Left lung (tissue), 10 donors: Measurements from ENCODE around the gene CELF4. TPM values are rescaled to one million over a fixed set of nuclear protein-coding genes. Genes with fewer than 3 reads are reported as not detected.
A peak's percentile ranks its signal among the peaks of the same experiment; 100 is the strongest.

Experiments
- ATAC-seq: fragments of 200-7000 bp; cut with Tn5 transposase; one replicate; pipeline ENCODE4 v1.9.1; 2020; ENCODE audit warnings: moderate library complexity
- DNase-seq, 4 donors: peaks; one replicate each; pipeline ENCODE4 v3.0.0-alpha.2; 2013 to 2020
- H3K27ac ChIP-seq, 2 donors: fragments of 200-600 bp; sonication (generic) in 1 of 2; one replicate each; pipeline versions ENCODE4 v1.5.0 to v1.8.0; 2020 to 2021
- H3K27me3 ChIP-seq, 2 donors: fragments of 200-600 bp; sonication (generic) in 1 of 2; one replicate each; pipeline versions ENCODE4 v1.5.0 to v1.8.0; 2020 to 2021
- H3K36me3 ChIP-seq, 2 donors: fragments of 200-600 bp; sonication (generic) in 1 of 2; one replicate each; pipeline versions ENCODE4 v1.5.0 to v1.8.0; 2020 to 2021
- H3K4me1 ChIP-seq, 2 donors: fragments of 200-600 bp; one replicate each; pipeline ENCODE4 v1.8.0; 2021
- H3K4me3 ChIP-seq, 2 donors: fragments of 200-600 bp; sonication (generic) in 1 of 2; one replicate each; pipeline versions ENCODE4 v1.5.0 to v1.8.0; 2020 to 2021; ENCODE audit warnings: mild to moderate bottlenecking in 1 of 2
- H3K9me3 ChIP-seq, 2 donors: fragments of 200-600 bp; sonication (generic) in 1 of 2; one replicate each; pipeline versions ENCODE4 v1.5.0 to v1.8.0; 2020 to 2021
- intact Hi-C, 2 donors: fragments of 100-400 bp; cut with DNase I; formaldehyde crosslinking; loops; one replicate each; pipeline versions ENCODE4 v1.11.2 to v1.14.2; 2022
- polyA plus RNA-seq, 6 donors: library from polyadenylated mRNA; unstranded; fragments of 120-200 nt; gene quantifications; one replicate each; pipeline ENCODE4 v1.2.1, GENCODE V29; 2013; ENCODE audit not compliant: insufficient read length in 6 of 6
- total RNA-seq, 2 donors: library from RNA; stranded (reverse); fragmentation: NEBNext Ultra II Directional; extraction: Animal tissue kit (Norgen Biotek cat#: 25700); gene quantifications; one replicate each; pipeline ENCODE4 v1.2.1, GENCODE V29; 2021
- TF ChIP-seq, protein P1 (sequence below), 2 donors: fragments of 200-600 bp; sonication (generic) in 1 of 2; IDR thresholded peaks; one replicate each; pipeline versions ENCODE4 v1.5.0 to v1.8.0; 2021; ENCODE audit warnings: antibody characterized with exemption in 2 of 2
- donor health status: DM: no; HTN: yes; CAD: no.
- donor health status: DM: no; HTN: no; CAD: no.

Gene CELF4
- total and polyA plus RNA-seq, 8 donors: 1.1 to 10.3 (median 7.4) TPM

DNA sequence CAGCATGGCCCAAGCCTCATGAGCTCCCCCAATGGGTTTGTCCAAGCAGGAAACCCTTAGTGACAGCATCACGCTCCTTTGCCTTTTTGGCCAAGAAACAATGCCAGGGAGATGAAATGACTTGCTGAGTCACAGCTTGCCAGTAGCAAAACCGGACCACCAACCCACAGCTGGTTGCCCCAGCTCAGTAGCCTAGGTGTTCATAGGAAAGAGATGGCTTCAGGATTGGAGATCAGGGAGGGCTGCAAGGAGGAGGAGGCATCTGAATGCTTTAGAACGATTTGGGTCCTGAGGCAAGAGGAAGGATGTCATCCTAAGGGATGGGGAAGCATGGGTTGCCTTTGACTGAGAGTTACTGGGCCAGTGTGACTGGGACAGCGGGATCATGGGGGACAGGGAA, 116.7 kb downstream of the CELF4 start:
- no peak overlapping the region for H3K4me3 ChIP-seq
- no peaks in the 10 kb centered on the region for H3K36me3 ChIP-seq
- H3K27ac ChIP-seq: no peak overlapping the region
- H3K9me3 ChIP-seq: no peaks in the 10 kb centered on the region
- DNase-seq (no peak), ATAC-seq (no peak)
- TF ChIP-seq, protein P1, sequence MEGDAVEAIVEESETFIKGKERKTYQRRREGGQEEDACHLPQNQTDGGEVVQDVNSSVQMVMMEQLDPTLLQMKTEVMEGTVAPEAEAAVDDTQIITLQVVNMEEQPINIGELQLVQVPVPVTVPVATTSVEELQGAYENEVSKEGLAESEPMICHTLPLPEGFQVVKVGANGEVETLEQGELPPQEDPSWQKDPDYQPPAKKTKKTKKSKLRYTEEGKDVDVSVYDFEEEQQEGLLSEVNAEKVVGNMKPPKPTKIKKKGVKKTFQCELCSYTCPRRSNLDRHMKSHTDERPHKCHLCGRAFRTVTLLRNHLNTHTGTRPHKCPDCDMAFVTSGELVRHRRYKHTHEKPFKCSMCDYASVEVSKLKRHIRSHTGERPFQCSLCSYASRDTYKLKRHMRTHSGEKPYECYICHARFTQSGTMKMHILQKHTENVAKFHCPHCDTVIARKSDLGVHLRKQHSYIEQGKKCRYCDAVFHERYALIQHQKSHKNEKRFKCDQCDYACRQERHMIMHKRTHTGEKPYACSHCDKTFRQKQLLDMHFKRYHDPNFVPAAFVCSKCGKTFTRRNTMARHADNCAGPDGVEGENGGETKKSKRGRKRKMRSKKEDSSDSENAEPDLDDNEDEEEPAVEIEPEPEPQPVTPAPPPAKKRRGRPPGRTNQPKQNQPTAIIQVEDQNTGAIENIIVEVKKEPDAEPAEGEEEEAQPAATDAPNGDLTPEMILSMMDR (IDR thresholded peaks at IDR 0.05): no peak
- intact Hi-C loops: loop anchor here in 1 of 2 donors (10.0 kb wide), 1 partner anchor 86 kb away; no protein-coding TSS in a partner anchor
- H3K27me3 ChIP-seq: peaks cover 0 to 9% of the 10 kb centered on the region in 2 donors
- H3K4me1 ChIP-seq: peaks cover 0 to 4% of the 10 kb centered on the region in 2 donors

DNA sequence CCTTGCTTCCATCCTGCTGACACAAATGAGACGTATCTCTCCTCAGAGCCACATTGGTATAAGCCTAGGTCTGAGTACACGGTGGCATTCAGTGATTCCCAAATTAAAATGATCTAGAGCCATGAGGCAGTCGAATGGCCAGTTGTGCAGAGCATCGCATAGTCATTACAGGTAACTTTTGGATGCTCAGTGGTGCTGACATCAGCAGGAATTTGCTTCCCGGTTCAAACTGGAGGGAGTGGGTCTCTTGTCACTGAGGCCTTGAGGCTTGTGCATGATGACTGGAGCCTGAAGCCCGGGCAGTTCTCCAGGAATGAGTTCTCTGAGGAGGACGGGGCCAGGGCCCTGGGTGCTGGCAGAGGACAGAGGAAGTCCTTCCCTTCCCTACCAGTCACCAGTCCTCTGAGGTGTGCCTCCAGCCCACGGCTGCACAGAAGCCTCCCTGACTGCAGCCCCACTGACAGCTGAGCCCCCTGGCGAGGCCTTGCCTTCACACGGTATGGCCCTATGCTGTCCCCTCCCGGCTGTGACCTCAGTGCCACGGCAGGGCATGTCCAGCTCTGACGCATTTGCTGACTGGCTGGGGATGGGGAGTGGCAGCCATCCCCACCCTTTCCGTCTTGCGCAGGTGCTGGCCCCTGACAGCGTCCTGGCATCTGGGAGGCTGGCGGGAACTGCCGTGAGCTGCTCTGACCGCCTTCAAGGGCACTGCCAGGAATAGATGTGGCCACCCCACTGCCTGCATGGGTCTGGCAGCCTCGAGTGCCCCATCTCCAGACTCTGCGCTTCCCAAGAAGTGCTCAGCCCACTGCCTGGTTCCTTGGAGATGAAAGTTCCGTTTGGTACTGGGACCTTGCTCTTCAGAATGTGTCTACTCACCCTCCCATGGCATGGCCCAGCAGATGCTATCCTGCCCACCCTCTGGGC, 117.4 kb downstream of the CELF4 start:
- peak in 1 of 4 donors; percentile 61 for DNase-seq
- intact Hi-C loops: loop anchor here in 1 of 2 donors (10.0 kb wide), 1 partner anchor 87 kb away; no protein-coding TSS in a partner anchor
- Histone ChIP-seq H3K36me3 (no peaks in the 10 kb centered on the region), H3K4me1 (peaks cover 0 to 4% of the 10 kb centered on the region in 2 donors), H3K9me3 (no peaks in the 10 kb centered on the region), H3K27me3 (peaks cover 0 to 15% of the 10 kb centered on the region in 2 donors), H3K27ac (no peak overlapping the region), H3K4me3 (no peak overlapping the region)
- no peak for ATAC-seq
- TF ChIP-seq, protein P1 (IDR thresholded peaks at IDR 0.05): no peak

DNA sequence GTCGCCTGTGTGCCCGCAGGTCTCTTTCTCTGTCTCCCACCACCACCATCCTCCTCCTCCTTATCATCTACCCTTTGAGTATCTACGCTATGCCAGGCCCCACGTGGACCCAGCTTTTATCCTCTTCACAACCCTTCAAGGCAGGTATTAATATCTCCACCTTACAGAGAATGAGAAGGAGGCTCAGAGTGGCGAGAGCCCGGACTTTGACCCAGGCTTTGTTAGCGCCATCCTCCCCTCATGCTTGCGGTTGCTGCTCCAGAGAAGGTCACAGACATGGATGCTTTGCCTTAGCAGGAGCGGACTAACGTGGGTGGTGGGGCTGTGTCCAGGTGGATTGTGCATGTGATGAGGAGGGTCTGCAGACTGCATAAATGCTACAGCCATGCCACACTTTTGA, 119.8 kb downstream of the CELF4 start:
- Histone ChIP-seq H3K27me3 (peaks cover 0 to 17% of the 10 kb centered on the region in 2 donors), H3K4me1 (no peaks in the 10 kb centered on the region), H3K9me3 (no peaks in the 10 kb centered on the region), H3K27ac (no peak overlapping the region), H3K36me3 (no peaks in the 10 kb centered on the region), H3K4me3 (no peak overlapping the region)
- ATAC-seq: no peak
- TF ChIP-seq, protein P1 (IDR thresholded peaks at IDR 0.05): no peak
- DNase-seq: no peak
- intact Hi-C loops: loop anchor here in 1 of 2 donors (10.0 kb wide), 1 partner anchor 89 kb away; no protein-coding TSS in a partner anchor

DNA sequence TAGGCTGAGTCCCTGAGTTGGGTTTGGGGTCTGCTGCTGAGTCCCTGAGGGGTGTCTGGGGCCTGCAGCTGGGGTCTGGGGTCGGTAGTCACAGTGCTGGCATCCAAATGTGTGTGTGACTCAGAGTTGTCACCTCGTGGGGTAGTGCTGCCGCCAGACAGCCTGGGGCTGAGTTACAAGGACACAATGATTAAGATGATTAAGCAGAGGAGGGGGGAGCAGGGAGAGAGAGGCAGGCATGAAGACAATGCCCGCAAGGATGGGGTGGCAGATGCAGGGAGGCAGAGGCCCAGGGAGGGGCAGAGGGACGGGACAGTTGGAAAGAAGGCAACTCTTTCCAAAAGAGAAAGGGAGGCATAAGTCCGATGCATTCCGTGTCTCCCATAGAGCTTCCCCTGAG, 120.2 kb downstream of the CELF4 start:
- Histone ChIP-seq H3K27ac (no peak overlapping the region), H3K27me3 (peaks cover 0 to 17% of the 10 kb centered on the region in 2 donors), H3K4me1 (no peaks in the 10 kb centered on the region), H3K9me3 (no peaks in the 10 kb centered on the region), H3K36me3 (no peaks in the 10 kb centered on the region), H3K4me3 (no peak overlapping the region)
- DNase-seq (no peak), ATAC-seq (no peak)
- intact Hi-C loops: loop anchor here in 1 of 2 donors (10.0 kb wide), 1 partner anchor 89 kb away; no protein-coding TSS in a partner anchor
- TF ChIP-seq, protein P1 (IDR thresholded peaks at IDR 0.05): no peak
